Stimulated activated CD4-positive, alpha-beta T cell treated with anti-CD3 and anti-CD28 coated beads, Interleukin-1b, Interleukin-23, amount 100 ng/mL, for 48 hours (primary cell): ENCODE results near the gene MAGIX.

Experiments
- DNase-seq: peaks from one replicate; pipeline ENCODE4 v3.0.0-alpha.2; 2020

Gene MAGIX

DNA sequence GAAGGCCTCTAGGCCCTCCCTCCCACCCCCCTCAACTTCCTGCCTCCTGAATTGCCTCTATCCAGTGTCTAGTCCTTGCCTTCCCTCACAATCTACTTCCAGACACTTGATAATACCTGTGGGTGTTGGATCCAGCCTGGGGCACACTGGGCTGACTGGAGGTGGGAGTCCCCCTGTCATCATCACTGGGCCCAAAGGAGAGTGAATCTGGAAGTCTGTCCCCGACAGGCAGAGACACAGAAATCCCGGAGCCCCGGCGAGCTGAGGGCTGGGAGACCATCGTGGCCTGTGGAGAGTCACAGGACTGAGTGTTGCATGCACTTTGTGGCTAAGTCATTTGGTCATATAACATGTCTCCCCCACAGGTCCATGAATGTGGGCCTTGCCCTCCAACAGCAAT is 45.8 kb downstream of the MAGIX start:
- DNase-seq, result no peak

DNA sequence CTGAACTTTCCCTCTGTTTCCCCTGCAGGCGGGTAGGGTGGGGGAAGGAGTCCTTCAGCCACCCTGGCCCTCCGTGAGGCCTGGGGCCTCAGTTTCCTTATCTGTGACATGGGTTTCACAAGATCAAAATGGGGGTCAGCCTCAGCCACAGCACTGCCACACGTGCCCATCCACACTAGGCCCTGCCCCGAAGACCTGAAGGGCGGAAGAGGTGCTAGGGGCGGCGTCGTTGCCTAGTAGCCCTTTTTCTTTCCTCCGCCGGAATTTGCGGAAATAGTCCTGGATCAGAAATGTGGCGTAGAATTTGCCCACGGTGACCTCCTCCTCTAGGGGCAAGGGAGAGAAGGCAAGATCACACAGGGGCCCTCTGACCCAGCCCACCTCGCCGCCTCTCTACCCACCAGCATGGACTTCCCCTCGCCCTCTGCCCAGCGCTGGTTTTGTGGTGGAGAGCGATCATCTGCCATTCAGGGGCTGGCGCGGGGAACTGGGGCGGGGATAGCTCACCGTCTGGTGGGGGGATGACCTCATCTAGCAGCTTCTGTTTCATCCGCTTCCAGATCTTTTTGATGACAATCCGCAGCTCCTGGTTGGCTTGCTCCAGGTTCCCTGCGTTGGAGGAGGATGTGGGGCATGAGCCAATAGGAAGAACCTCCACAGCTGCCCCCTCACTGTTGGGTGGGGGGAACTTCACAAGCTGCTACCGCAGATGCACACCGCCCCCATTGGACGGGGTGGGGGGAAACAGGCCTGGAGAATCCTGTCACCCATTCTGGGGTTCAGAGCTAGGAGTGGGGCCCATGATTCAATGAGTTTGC is 47.1 kb downstream of the MAGIX start:
- no peak for DNase-seq

DNA sequence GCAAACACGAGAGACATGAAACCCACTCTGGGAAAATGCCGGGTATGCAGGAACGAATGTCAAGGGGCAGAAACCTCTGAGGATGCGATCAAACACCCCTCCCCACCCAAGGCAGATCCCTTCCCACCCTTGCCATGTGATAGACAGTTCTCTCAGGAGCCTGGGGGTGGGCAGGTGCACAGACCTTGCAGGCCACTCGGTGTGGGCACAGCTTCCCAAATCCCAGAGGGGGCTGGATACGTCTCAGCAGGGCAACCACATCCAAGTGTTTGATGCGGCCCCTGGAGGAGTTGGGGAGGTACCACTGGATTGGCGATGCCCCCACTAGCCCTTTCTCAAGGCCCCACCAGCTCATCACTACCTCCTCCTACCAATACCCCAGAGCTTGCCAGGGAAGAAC is 47.8 kb downstream of the MAGIX start:
- DNase-seq, result no peak

DNA sequence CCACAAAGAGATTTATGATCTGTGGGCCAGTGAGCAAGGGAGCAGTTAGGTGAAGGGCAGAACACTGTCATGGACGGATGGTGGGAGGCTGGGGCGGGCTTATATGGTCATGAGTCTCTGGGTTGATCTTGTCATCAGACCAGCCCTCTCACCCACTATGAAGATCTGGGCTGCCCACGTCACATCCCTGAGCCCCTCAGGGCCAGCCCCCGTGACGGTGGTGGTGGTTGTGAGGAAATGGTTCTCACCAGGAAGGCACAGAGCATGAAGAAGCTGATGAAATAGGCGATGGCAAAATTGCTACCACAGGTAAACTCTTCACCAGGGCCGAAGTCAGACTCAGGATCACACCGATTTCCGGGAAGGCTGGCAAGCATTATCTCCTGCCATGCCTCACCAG is 48.5 kb downstream of the MAGIX start:
- DNase-seq, result no peak

- no peak for DNase-seq
These were observed 49.7 kb downstream of the MAGIX start for GRCh38 chrX:49212209-49212608.

DNA sequence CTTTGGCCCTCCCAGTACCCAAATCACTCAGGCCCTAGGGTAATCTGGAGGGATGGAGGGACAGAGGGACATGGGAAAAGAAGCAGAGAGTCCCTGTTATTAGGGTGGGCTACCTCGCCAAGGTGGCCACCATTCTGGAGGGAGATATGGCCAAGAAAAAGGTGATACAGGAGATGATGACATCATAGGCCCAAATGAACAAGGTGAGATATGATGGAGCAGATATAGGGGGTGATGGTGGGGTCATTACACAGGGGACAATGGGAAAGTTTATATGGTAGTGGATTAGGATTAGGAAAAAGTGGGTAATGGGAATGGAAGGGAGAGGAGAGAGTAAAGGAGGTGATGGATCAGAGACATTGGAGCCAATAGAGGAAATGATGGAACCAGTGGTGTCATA is 50.3 kb downstream of the MAGIX start:
- DNase-seq, result no peak

GRCh38 chrX:49214416-49214815 is 51.9 kb downstream of the MAGIX start:
- DNase-seq, result no peak

DNA sequence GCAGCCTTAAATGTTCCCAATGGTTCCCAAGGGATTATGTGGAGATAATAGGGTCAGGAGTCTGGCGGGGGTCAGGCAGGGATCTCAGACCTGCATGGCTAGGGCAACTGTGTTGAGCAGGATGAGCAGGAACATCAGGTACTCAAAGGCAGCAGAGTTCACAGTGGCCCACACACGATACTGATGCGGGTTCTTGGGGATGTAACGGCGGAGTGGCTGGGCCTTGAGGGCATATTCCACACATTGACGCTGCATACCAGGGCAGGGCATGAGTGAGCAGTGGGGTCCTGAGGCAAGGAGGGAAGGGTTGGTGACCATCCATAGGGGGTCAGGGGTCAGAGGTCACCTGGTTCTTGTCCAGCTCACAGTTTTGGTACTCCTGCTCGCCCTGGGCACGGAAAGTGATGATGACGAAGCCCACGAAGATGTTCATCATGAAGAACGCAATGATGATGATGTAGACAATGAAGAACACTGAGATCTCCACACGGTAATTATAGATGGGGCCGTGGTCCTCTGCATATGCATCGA is 52.5 kb downstream of the MAGIX start:
- no peak for DNase-seq
